VCaP (cell line): Measurements from ENCODE around the gene ANKRD23.

Source experiments
- H3K27ac ChIP-seq: fragments of 450-650 bp; 2 replicates; pipeline ENCODE4 v1.5.1; 2017
- CTCF ChIP-seq: fragments of 450-650 bp; conservative IDR thresholded peaks from 2 replicates; pipeline ENCODE4 v1.5.1; 2017; ENCODE audit warnings: mild to moderate bottlenecking, moderate library complexity

Gene ANKRD23

GRCh38 chr2:96885432-96886347 lies 41.9 kb upstream of the ANKRD23 start:
- TF ChIP-seq CTCF, result no peak
- peak overlapping the region; percentile 99; the same call in 1 of the 2 replicates for H3K27ac ChIP-seq

- H3K27ac ChIP-seq, result no peak overlapping the region
- TF ChIP-seq CTCF, result no peak
Observed at GRCh38 chr2:96884299-96885094, 40.7 kb upstream of the ANKRD23 start.

- H3K27ac ChIP-seq, result no peak overlapping the region
- TF ChIP-seq CTCF, result no peak
Observed at GRCh38 chr2:96883306-96883705, 39.5 kb upstream of the ANKRD23 start.

- no peak overlapping the region for H3K27ac ChIP-seq
Observed at GRCh38 chr2:96882906-96883305, 39.1 kb upstream of the ANKRD23 start.

GRCh38 chr2:96882230-96882629 lies 38.4 kb upstream of the ANKRD23 start:
- no peak overlapping the region for H3K27ac ChIP-seq
- no peak for TF ChIP-seq CTCF

More at GRCh38 chr2:96882906-96883305, 39.1 kb upstream of the ANKRD23 start:
- no peak for TF ChIP-seq CTCF

- no peak overlapping the region for H3K27ac ChIP-seq
- no peak for TF ChIP-seq CTCF
Observed at GRCh38 chr2:96881349-96882195, 37.8 kb upstream of the ANKRD23 start.
